Middle frontal gyrus (tissue), 1 donor: ENCODE measurements around the gene NR3C2.

Experiments
- DNase-seq: peaks from one replicate; pipeline ENCODE4 v3.0.0-alpha.2; 2015; ENCODE audit warnings: low spot score; ENCODE audit errors: extremely low spot score

NR3C2 gene

GRCh38 chr4:148435654-148436406 lies 6.4 kb downstream of the NR3C2 start:
- no peak for DNase-seq

- no peak for DNase-seq
Observed at GRCh38 chr4:148434075-148434773, 8.0 kb downstream of the NR3C2 start.

GRCh38 chr4:148431401-148431800 lies 10.8 kb downstream of the NR3C2 start:
- no peak for DNase-seq

- no peak for DNase-seq
Observed at GRCh38 chr4:148430854-148431253, 11.4 kb downstream of the NR3C2 start.

- no peak for DNase-seq
Observed at GRCh38 chr4:148429206-148429605, 13.0 kb downstream of the NR3C2 start.

GRCh38 chr4:148426643-148427042 lies 15.6 kb downstream of the NR3C2 start:
- no peak for DNase-seq

- no peak for DNase-seq
Observed at GRCh38 chr4:148425327-148426110, 16.7 kb downstream of the NR3C2 start.

GRCh38 chr4:148420397-148420796 lies 21.8 kb downstream of the NR3C2 start:
- no peak for DNase-seq

- DNase-seq, result no peak
Observed at GRCh38 chr4:148415500-148415899, 26.7 kb downstream of the NR3C2 start.

GRCh38 chr4:148412460-148412994 lies 29.7 kb downstream of the NR3C2 start:
- DNase-seq, result no peak

GRCh38 chr4:148405161-148405893 lies 36.9 kb downstream of the NR3C2 start:
- DNase-seq, result no peak

- no peak for DNase-seq
Observed at GRCh38 chr4:148398988-148399387, 43.2 kb downstream of the NR3C2 start.

- no peak for DNase-seq
Observed at GRCh38 chr4:148397771-148398170, 44.4 kb downstream of the NR3C2 start.

GRCh38 chr4:148396986-148397673 lies 45.1 kb downstream of the NR3C2 start:
- DNase-seq, result no peak

GRCh38 chr4:148395771-148396170 lies 46.4 kb downstream of the NR3C2 start:
- no peak for DNase-seq

GRCh38 chr4:148391056-148391455 lies 51.2 kb downstream of the NR3C2 start:
- no peak for DNase-seq

- no peak for DNase-seq
Observed at GRCh38 chr4:148390311-148390710, 51.9 kb downstream of the NR3C2 start.

GRCh38 chr4:148380291-148380690 lies 61.9 kb downstream of the NR3C2 start:
- no peak for DNase-seq

- no peak for DNase-seq
Observed at GRCh38 chr4:148376151-148376550, 66.1 kb downstream of the NR3C2 start.

GRCh38 chr4:148375584-148375983 lies 66.6 kb downstream of the NR3C2 start:
- no peak for DNase-seq

GRCh38 chr4:148373093-148373492 lies 69.1 kb downstream of the NR3C2 start:
- no peak for DNase-seq
